Subcutaneous adipose tissue (tissue), 4 donors: ENCODE measurements around the gene OCIAD1. TPM values are rescaled to one million over a fixed set of nuclear protein-coding genes. Genes with fewer than 3 reads are reported as not detected.

Experiments used
- CTCF ChIP-seq: fragments of 450-650 bp; IDR thresholded peaks from one replicate; pipeline ENCODE4 v1.5.1; 2016; ENCODE audit warnings: low read depth, mild to moderate bottlenecking, control low read depth, antibody characterized with exemption, moderate library complexity
- total RNA-seq, 4 donors: library from RNA; depleted of rRNA; stranded (reverse); fragments of >200 nt; gene quantifications; one replicate each; pipeline ENCODE4 v1.1.0, GENCODE V29; 2016

Gene OCIAD1
- total RNA-seq, 4 donors from 2014 or later = 86.3 to 122 (median 91.1) TPM

GRCh38 chr4:48908687-48909086 is 77.8 kb downstream of the OCIAD1 start:
- TF ChIP-seq CTCF = no peak

GRCh38 chr4:48909697-48910096 is 78.8 kb downstream of the OCIAD1 start:
- TF ChIP-seq CTCF = no peak

GRCh38 chr4:48910511-48910910 is 79.6 kb downstream of the OCIAD1 start:
- no peak for TF ChIP-seq CTCF

Other genes with a start within 250 kb of the OCIAD1 start
- 100 to 1,000 TPM in 1 of 4 donors, 10 to 100 TPM in 3; 69.1 to 140 (median 90.0) TPM for gene FRYL, start 50.8 kb upstream of the OCIAD1 start, total RNA-seq
- 1 to 10 TPM; 2.9 to 8.5 (median 7.6) TPM for gene OCIAD2, start 75.7 kb downstream of the OCIAD1 start, total RNA-seq
- not detected for gene CWH43, start 155.2 kb downstream of the OCIAD1 start, total RNA-seq